Limb (tissue), 2 donors: ENCODE data around the gene RAB20.
"Not testable (repeated sequence)": the region's sequence is repeated elsewhere in the genome, so short reads cannot be mapped to it uniquely, and the experiment has no call there.

Source experiments
- DNase-seq, 2 donors: peaks; one replicate each; pipeline ENCODE4 v3.0.0-alpha.2; 2016; ENCODE audit errors: extremely low spot score in 2 of 2

The RAB20 gene

GRCh38 chr13:110492679-110493593 is 68.6 kb downstream of the RAB20 start:
- no peak for DNase-seq

GRCh38 chr13:110491869-110492678 is 69.4 kb downstream of the RAB20 start:
- no peak for DNase-seq

- no peak for DNase-seq
Observed at GRCh38 chr13:110490009-110490770, 71.3 kb downstream of the RAB20 start.

GRCh38 chr13:110486880-110487279 is 74.6 kb downstream of the RAB20 start:
- not testable (repeated sequence) for DNase-seq

GRCh38 chr13:110486061-110486715 is 75.3 kb downstream of the RAB20 start:
- DNase-seq: no peak

- DNase-seq: no peak
Observed at GRCh38 chr13:110485604-110486003, 75.9 kb downstream of the RAB20 start.

- no peak for DNase-seq
Observed at GRCh38 chr13:110484290-110485048, 77.1 kb downstream of the RAB20 start.

GRCh38 chr13:110483386-110483968 is 78.0 kb downstream of the RAB20 start:
- no peak for DNase-seq

GRCh38 chr13:110480161-110480560 is 81.4 kb downstream of the RAB20 start:
- no peak for DNase-seq

GRCh38 chr13:110479648-110480047 is 81.9 kb downstream of the RAB20 start:
- no peak for DNase-seq

- no peak for DNase-seq
Observed at GRCh38 chr13:110479215-110479545, 82.3 kb downstream of the RAB20 start.

GRCh38 chr13:110478405-110479214 is 82.9 kb downstream of the RAB20 start:
- no peak for DNase-seq

GRCh38 chr13:110477706-110478245 is 83.7 kb downstream of the RAB20 start:
- no peak for DNase-seq

- DNase-seq: no peak
Observed at GRCh38 chr13:110476220-110476617, 85.3 kb downstream of the RAB20 start.

GRCh38 chr13:110475550-110476219 is 85.8 kb downstream of the RAB20 start:
- DNase-seq: no peak

- DNase-seq: no peak
Observed at GRCh38 chr13:110475117-110475516, 86.4 kb downstream of the RAB20 start.

- DNase-seq: no peak
Observed at GRCh38 chr13:110474713-110475112, 86.8 kb downstream of the RAB20 start.
